GM18502 (cell line): ENCODE results near the gene HELZ.

Experiments used
- ATAC-seq: cut with Tn5 transposase; IDR thresholded peaks from one replicate; pipeline ENCODE4 v1.9.1; 2021; ENCODE audit warnings: mild to moderate bottlenecking; ENCODE audit not compliant: unreplicated experiment, poor library complexity

HELZ gene

GRCh38 chr17:67055811-67056745 lies 188.9 kb downstream of the HELZ start:
- no peak for ATAC-seq

- no peak for ATAC-seq
These were observed 190.0 kb downstream of the HELZ start for GRCh38 chr17:67055041-67055443.

GRCh38 chr17:67054608-67055007 lies 190.4 kb downstream of the HELZ start:
- ATAC-seq = no peak

GRCh38 chr17:67054011-67054591 lies 190.9 kb downstream of the HELZ start:
- ATAC-seq = no peak

- ATAC-seq = no peak
These were observed 191.5 kb downstream of the HELZ start for GRCh38 chr17:67053438-67054000.

GRCh38 chr17:67052720-67053437 lies 192.1 kb downstream of the HELZ start:
- no peak for ATAC-seq

GRCh38 chr17:67051837-67052236 lies 193.2 kb downstream of the HELZ start:
- ATAC-seq = no peak

GRCh38 chr17:67051155-67051538 lies 193.8 kb downstream of the HELZ start:
- ATAC-seq = no peak

GRCh38 chr17:67050471-67051154 lies 194.4 kb downstream of the HELZ start:
- ATAC-seq = no peak

- ATAC-seq = no peak
These were observed 194.9 kb downstream of the HELZ start for GRCh38 chr17:67050066-67050465.

GRCh38 chr17:67049025-67049739 lies 195.8 kb downstream of the HELZ start:
- ATAC-seq = no peak

GRCh38 chr17:67047382-67047781 lies 197.6 kb downstream of the HELZ start:
- ATAC-seq = no peak

GRCh38 chr17:67046398-67046797 lies 198.6 kb downstream of the HELZ start:
- ATAC-seq = no peak

GRCh38 chr17:67044940-67045339 lies 200.1 kb downstream of the HELZ start:
- ATAC-seq = no peak

GRCh38 chr17:67044016-67044772 lies 200.8 kb downstream of the HELZ start, which contains the start of gene CACNG1:
Gene CACNG1 (plus strand): TSS chr17:67044554. CDS start chr17:67044661, 107 bp downstream.
- ATAC-seq = no peak

- ATAC-seq = no peak
These were observed 201.7 kb downstream of the HELZ start for GRCh38 chr17:67043283-67043682.

- no peak for ATAC-seq
These were observed 202.8 kb downstream of the HELZ start for GRCh38 chr17:67041941-67042899.

GRCh38 chr17:67041531-67041930 lies 203.5 kb downstream of the HELZ start:
- no peak for ATAC-seq
